Astrocyte (in vitro differentiated cells and primary cell): ENCODE data around the gene CENPVL1. TPM values are rescaled to one million over a fixed set of nuclear protein-coding genes. Genes with fewer than 3 reads are reported as not detected.
"Not testable (repeated sequence)": the region's sequence is repeated elsewhere in the genome, so short reads cannot be mapped to it uniquely, and the experiment has no call there.

Experiments
- DNase-seq: peaks from one replicate; pipeline ENCODE4 v3.0.0-alpha.2; 2010; ENCODE audit warnings: low read depth
- FAIRE-seq: peaks from 2 replicates; lab custom pipeline; 2011; peaks lifted over from hg19 to GRCh38; lab: Jason Lieb, UNC
- H2AFZ ChIP-seq: 2 replicates; pipeline ENCODE4 v1.6.0; 2012; ENCODE audit warnings: low read depth, low read length, inconsistent platforms
- H3K27ac ChIP-seq: 2 replicates; pipeline ENCODE4 v1.5.1; 2011; ENCODE audit warnings: low read depth, low read length, inconsistent platforms
- H3K27me3 ChIP-seq: 2 replicates; pipeline ENCODE4 v1.6.0; 2011; ENCODE audit warnings: low read length, inconsistent platforms; ENCODE audit not compliant: insufficient read depth
- H3K36me3 ChIP-seq: 2 replicates; pipeline ENCODE4 v1.5.1; 2011; ENCODE audit warnings: low read length, inconsistent platforms; ENCODE audit not compliant: insufficient read depth
- H3K4me1 ChIP-seq: 2 replicates; pipeline ENCODE4 v1.5.1; 2011; ENCODE audit warnings: low read length, inconsistent platforms; ENCODE audit not compliant: insufficient read depth
- H3K4me2 ChIP-seq: 2 replicates; pipeline ENCODE4 v1.6.0; 2012; ENCODE audit warnings: low read length, inconsistent platforms
- H3K4me3 ChIP-seq: 2 replicates; pipeline ENCODE4 v1.5.1; 2011; ENCODE audit warnings: low read depth, mild to moderate bottlenecking, low read length, inconsistent platforms; ENCODE audit not compliant: insufficient read depth
- H3K79me2 ChIP-seq: 2 replicates; pipeline ENCODE4 v1.6.0; 2012; ENCODE audit warnings: mild to moderate bottlenecking, low read length, inconsistent platforms; ENCODE audit not compliant: insufficient read depth
- H3K9ac ChIP-seq: 2 replicates; pipeline ENCODE4 v1.6.0; 2012; ENCODE audit warnings: mild to moderate bottlenecking, low read length, inconsistent platforms
- H3K9me3 ChIP-seq: 2 replicates; pipeline ENCODE4 v1.5.1; 2012; ENCODE audit warnings: low read depth, mild to moderate bottlenecking, low read length, inconsistent platforms; ENCODE audit not compliant: insufficient read depth
- H4K20me1 ChIP-seq: 2 replicates; pipeline ENCODE4 v1.6.0; 2012; ENCODE audit warnings: low read length, inconsistent platforms; ENCODE audit not compliant: insufficient read depth
- H3K27ac Mint-ChIP-seq: one replicate; pipeline ENCODE4 v1.8.0; 2021; ENCODE audit warnings: mild to moderate bottlenecking, mixed read lengths; ENCODE audit not compliant: unreplicated experiment
- H3K27me3 Mint-ChIP-seq: one replicate; pipeline ENCODE4 v1.8.0; 2021; ENCODE audit warnings: low read depth, mixed read lengths; ENCODE audit not compliant: unreplicated experiment
- H3K36me3 Mint-ChIP-seq: one replicate; pipeline ENCODE4 v1.8.0; 2021; ENCODE audit warnings: low read depth, mixed read lengths; ENCODE audit not compliant: unreplicated experiment
- H3K4me1 Mint-ChIP-seq: one replicate; pipeline ENCODE4 v1.8.0; 2021; ENCODE audit warnings: low read depth, mixed read lengths; ENCODE audit not compliant: unreplicated experiment
- H3K4me3 Mint-ChIP-seq: one replicate; pipeline ENCODE4 v1.8.0; 2021; ENCODE audit warnings: mild to moderate bottlenecking, moderate library complexity, mixed read lengths; ENCODE audit not compliant: unreplicated experiment
- H3K9me3 Mint-ChIP-seq: one replicate; pipeline ENCODE4 v1.8.0; 2021; ENCODE audit warnings: mild to moderate bottlenecking, mixed read lengths; ENCODE audit not compliant: unreplicated experiment
- CTCF ChIP-seq: IDR thresholded peaks from 2 replicates; pipeline ENCODE4 v1.5.1; 2011; ENCODE audit warnings: low read depth, mild to moderate bottlenecking, inconsistent platforms, low read length, moderate library complexity; ENCODE audit not compliant: insufficient read depth
- EZH2 ChIP-seq: IDR thresholded peaks from 2 replicates; pipeline ENCODE4 v1.6.1; 2012; ENCODE audit warnings: mild to moderate bottlenecking, low read length, inconsistent platforms; ENCODE audit not compliant: insufficient read depth
- total RNA-seq: library from RNA; stranded (reverse); gene quantifications from 2 replicates; pipeline ENCODE4 v1.2.1, GENCODE V29; 2021

CENPVL1 gene
- total RNA-seq, 1 donor from 2014 or later, result 0.25 TPM

- H3K36me3 ChIP-seq, H3K79me2 ChIP-seq, H3K36me3 Mint-ChIP-seq, H3K4me1 Mint-ChIP-seq, H3K9me3 ChIP-seq, H3K27me3 ChIP-seq, H3K4me2 ChIP-seq, DNase-seq, H3K27me3 Mint-ChIP-seq, H3K4me1 ChIP-seq, H2AFZ ChIP-seq, H3K9ac ChIP-seq, H4K20me1 ChIP-seq, H3K27ac ChIP-seq, FAIRE-seq, H3K9me3 Mint-ChIP-seq, H3K4me3 Mint-ChIP-seq, H3K4me3 ChIP-seq, H3K27ac Mint-ChIP-seq: not testable (repeated sequence)
Measured at GRCh38 chrX:51682720-51683062, 27.6 kb upstream of the CENPVL1 start, which contains the start of gene CENPVL2. Gene CENPVL2, minus strand, starts transcription at chrX:51682831. Its CDS starts 0 bp downstream, at chrX:51682831.

GRCh38 chrX:51694254-51694653 lies 16.1 kb upstream of the CENPVL1 start:
- no peaks in the 10 kb centered on the region for H3K4me1 Mint-ChIP-seq
- H2AFZ ChIP-seq, result no peak overlapping the region
- no peak overlapping the region for H3K4me3 Mint-ChIP-seq
- no peaks in the 10 kb centered on the region for H3K79me2 ChIP-seq
- no peaks in the 10 kb centered on the region for H3K9me3 ChIP-seq
- no peaks in the 10 kb centered on the region for H3K36me3 Mint-ChIP-seq
- H4K20me1 ChIP-seq, result no peaks in the 10 kb centered on the region
- H3K36me3 ChIP-seq, result no peaks in the 10 kb centered on the region
- H3K9ac ChIP-seq, result no peak overlapping the region
- H3K27me3 Mint-ChIP-seq, result peaks cover 7% of the 10 kb centered on the region
- no peaks in the 10 kb centered on the region for H3K4me1 ChIP-seq
- TF ChIP-seq CTCF (no peak), EZH2 (no peak)
- no peaks in the 10 kb centered on the region for H3K9me3 Mint-ChIP-seq
- H3K4me3 ChIP-seq, result no peak overlapping the region
- H3K27ac Mint-ChIP-seq, result no peak overlapping the region
- H3K27ac ChIP-seq, result no peak overlapping the region
- no peak overlapping the region for H3K4me2 ChIP-seq
- peaks cover 2% of the 10 kb centered on the region for H3K27me3 ChIP-seq
- no peak for DNase-seq
- FAIRE-seq, result no peak

- H3K27me3 ChIP-seq, result peaks cover 2% of the 10 kb centered on the region
- DNase-seq, result no peak
Measured at GRCh38 chrX:51697397-51697796, 12.9 kb upstream of the CENPVL1 start.

GRCh38 chrX:51712943-51713647 lies 2.8 kb downstream of the CENPVL1 start:
- H3K79me2 ChIP-seq, H3K36me3 Mint-ChIP-seq: not testable (repeated sequence)
- FAIRE-seq, result peak; percentile 83

More at GRCh38 chrX:51697397-51697796, 12.9 kb upstream of the CENPVL1 start:
- Mint-ChIP-seq H3K9me3 (no peaks in the 10 kb centered on the region), H3K4me3 (no peak overlapping the region), H3K36me3 (no peaks in the 10 kb centered on the region), H3K4me1 (no peaks in the 10 kb centered on the region), H3K27ac (no peak overlapping the region), H3K27me3 (peaks cover 7% of the 10 kb centered on the region)
- Histone ChIP-seq H3K27ac (no peak overlapping the region), H2AFZ (no peak overlapping the region), H3K4me3 (no peak overlapping the region), H3K9ac (no peak overlapping the region), H4K20me1 (no peaks in the 10 kb centered on the region), H3K36me3 (no peaks in the 10 kb centered on the region), H3K9me3 (no peaks in the 10 kb centered on the region), H3K4me1 (no peaks in the 10 kb centered on the region), H3K4me2 (no peak overlapping the region), H3K79me2 (no peaks in the 10 kb centered on the region)
- FAIRE-seq, result no peak
- no peak for TF ChIP-seq CTCF
- no peak for TF ChIP-seq EZH2

More at GRCh38 chrX:51712943-51713647, 2.8 kb downstream of the CENPVL1 start:
- H3K4me1 Mint-ChIP-seq, DNase-seq, H4K20me1 ChIP-seq, H3K27ac ChIP-seq, H3K36me3 ChIP-seq, H3K4me3 ChIP-seq, H3K9ac ChIP-seq, H3K9me3 Mint-ChIP-seq, H3K4me1 ChIP-seq, H3K9me3 ChIP-seq, H3K4me2 ChIP-seq, H3K27me3 ChIP-seq, H3K27ac Mint-ChIP-seq, H3K4me3 Mint-ChIP-seq, H2AFZ ChIP-seq, H3K27me3 Mint-ChIP-seq: not testable (repeated sequence)
